Liver (tissue), 9 donors: ENCODE results near the gene IQCH. TPM values are rescaled to one million over a fixed set of nuclear protein-coding genes. Genes with fewer than 3 reads are reported as not detected.

Source experiments
- DNase-seq: peaks from one replicate; pipeline ENCODE4 v3.0.0-alpha.2; 2017; ENCODE audit warnings: low spot score
- H3K27ac ChIP-seq, 2 donors: one replicate each; pipeline ENCODE4 v1.7.0; 2013; ENCODE audit warnings: inconsistent platforms in 2 of 2, low read length in 2 of 2, control low read depth in 1 of 2, low read depth in 1 of 2, mild to moderate bottlenecking in 1 of 2
- H3K27me3 ChIP-seq, 4 donors: one replicate each; pipeline versions ENCODE4 v1.6.1 to v1.7.0; 2013; ENCODE audit warnings: low read length in 3 of 4, inconsistent platforms in 1 of 4, mild to moderate bottlenecking in 1 of 4, moderate library complexity in 1 of 4; ENCODE audit not compliant: control insufficient read depth in 4 of 4, insufficient read depth in 4 of 4
- H3K36me3 ChIP-seq, 4 donors: one replicate each; pipeline versions ENCODE4 v1.6.1 to v1.7.0; 2013; ENCODE audit warnings: low read length in 3 of 4, mild to moderate bottlenecking in 3 of 4, low read depth in 1 of 4, moderate library complexity in 1 of 4; ENCODE audit not compliant: control insufficient read depth in 4 of 4, insufficient read depth in 3 of 4
- H3K4me1 ChIP-seq, 4 donors: one replicate each; pipeline versions ENCODE4 v1.6.1 to v1.7.0; 2013; ENCODE audit warnings: low read length in 3 of 4, mild to moderate bottlenecking in 3 of 4, moderate library complexity in 1 of 4; ENCODE audit not compliant: control insufficient read depth in 4 of 4, insufficient read depth in 4 of 4
- H3K4me3 ChIP-seq, 3 donors: one replicate each; pipeline versions ENCODE4 v1.6.1 to v1.7.0; 2013; ENCODE audit warnings: low read length in 3 of 3, control low read depth in 1 of 3, low read depth in 1 of 3, mild to moderate bottlenecking in 1 of 3
- H3K9ac ChIP-seq, 2 donors: one replicate each; pipeline ENCODE4 v1.7.0; 2013; ENCODE audit warnings: low read length in 2 of 2, mild to moderate bottlenecking in 2 of 2, moderate library complexity in 2 of 2, control low read depth in 1 of 2, low read depth in 1 of 2
- H3K9me3 ChIP-seq, 4 donors: one replicate each; pipeline versions ENCODE4 v1.6.1 to v1.7.0; 2013; ENCODE audit warnings: low read length in 3 of 4; ENCODE audit not compliant: control insufficient read depth in 4 of 4
- EGR1 ChIP-seq, 2 donors: IDR thresholded peaks; 2 replicates each; pipeline ENCODE4 v1.6.1; 2016 to 2018; ENCODE audit warnings: antibody characterized with exemption in 2 of 2, low read depth in 2 of 2
- FOXA1 ChIP-seq: IDR thresholded peaks from 2 replicates; pipeline ENCODE4 v1.6.1; 2016; ENCODE audit warnings: antibody characterized with exemption
- FOXA2 ChIP-seq: IDR thresholded peaks from 2 replicates; pipeline ENCODE4 v1.6.1; 2016; ENCODE audit warnings: antibody characterized with exemption
- GABPA ChIP-seq, 2 donors: IDR thresholded peaks in 1 of 2; conservative IDR thresholded peaks in 1 of 2; 2 replicates each; pipeline ENCODE4 v1.6.1; 2016; ENCODE audit warnings: antibody characterized with exemption in 2 of 2, mild to moderate bottlenecking in 1 of 2, moderate library complexity in 1 of 2
- HNF4A ChIP-seq, 2 donors: conservative IDR thresholded peaks; 2 replicates each; pipeline ENCODE4 v1.6.1; 2016; ENCODE audit warnings: antibody characterized with exemption in 2 of 2, mild to moderate bottlenecking in 2 of 2
- HNF4G ChIP-seq: IDR thresholded peaks from 2 replicates; pipeline ENCODE4 v1.6.1; 2016; ENCODE audit warnings: antibody characterized with exemption
- JUND ChIP-seq, 2 donors: IDR thresholded peaks; 2 replicates each; pipeline ENCODE4 v1.6.1; 2016; ENCODE audit warnings: antibody characterized with exemption in 2 of 2
- NR2F2 ChIP-seq: IDR thresholded peaks from 2 replicates; pipeline ENCODE4 v1.6.1; 2016; ENCODE audit warnings: antibody characterized with exemption
- RAD21 ChIP-seq, 2 donors: IDR thresholded peaks; 2 replicates each; pipeline ENCODE4 v1.6.1; 2016; ENCODE audit warnings: antibody characterized with exemption in 2 of 2, mild to moderate bottlenecking in 2 of 2
- RXRA ChIP-seq, 2 donors: IDR thresholded peaks; 2 replicates each; pipeline ENCODE4 v1.6.1; 2017 to 2018; ENCODE audit warnings: antibody characterized with exemption in 2 of 2, mild to moderate bottlenecking in 1 of 2
- SP1 ChIP-seq: IDR thresholded peaks from 2 replicates; pipeline ENCODE4 v1.6.1; 2018; ENCODE audit warnings: antibody characterized with exemption, mild to moderate bottlenecking
- TAF1 ChIP-seq: conservative IDR thresholded peaks from 2 replicates; pipeline ENCODE4 v1.6.1; 2016; ENCODE audit warnings: antibody characterized with exemption, mild to moderate bottlenecking
- YY1 ChIP-seq: IDR thresholded peaks from 2 replicates; pipeline ENCODE4 v1.6.1; 2016; ENCODE audit warnings: antibody characterized with exemption, mild to moderate bottlenecking
- WGBS: extraction: QIAGEN DNeasy Blood & Tissue Kit; methylation state at CpG from one replicate; pipeline ENCODE4 v1.1.7; 2013; 5-methylcytosine and 5-hydroxymethylcytosine counted together
- polyA plus RNA-seq, 2 donors: library from polyadenylated mRNA; stranded (reverse) in 1 of 2; unstranded in 1 of 2; fragments of 200-250 nt in 1 of 2; fragments of >200 nt in 1 of 2; fragmentation: Nextera tagmentation in 1 of 2; extraction: Ambion mirVana in 1 of 2; gene quantifications; one replicate each; pipeline versions ENCODE4 v1.2.1 to v1.2.3, GENCODE V29; 2013 to 2015
- total RNA-seq, 2 donors: library from RNA; depleted of rRNA; stranded (reverse); fragments of >200 nt; gene quantifications; one replicate each; pipeline ENCODE4 v1.2.3, GENCODE V29; 2014
- TF ChIP-seq, protein P1 (sequence below): IDR thresholded peaks from 2 replicates; pipeline ENCODE4 v1.6.1; 2016; ENCODE audit warnings: antibody characterized with exemption, mild to moderate bottlenecking
- TF ChIP-seq, protein P2 (sequence below): IDR thresholded peaks from 2 replicates; pipeline ENCODE4 v1.6.1; 2016; ENCODE audit warnings: antibody characterized with exemption
- TF ChIP-seq, protein P3 (sequence below): IDR thresholded peaks from 2 replicates; pipeline ENCODE4 v1.6.1; 2016; ENCODE audit warnings: antibody characterized with exemption
- TF ChIP-seq, protein P4 (sequence below): fragments of 150-350 bp; IDR thresholded peaks from 2 replicates; pipeline ENCODE4 v1.5.1; 2017; ENCODE audit warnings: improper control_type of control experiment, low read depth, low read length; ENCODE audit not compliant: missing input control
- TF ChIP-seq, protein P5 (sequence below): IDR thresholded peaks from 2 replicates; pipeline ENCODE4 v1.6.1; 2016; ENCODE audit warnings: antibody characterized with exemption
- donor health status: healthy.
- donor health status: healthy.
- donor health status: healthy.
- donor health status: healthy.
- donor health status: healthy.

Gene IQCH
- total and polyA plus RNA-seq, 4 donors: 0.23 to 1.6 (median 0.86) TPM

DNA sequence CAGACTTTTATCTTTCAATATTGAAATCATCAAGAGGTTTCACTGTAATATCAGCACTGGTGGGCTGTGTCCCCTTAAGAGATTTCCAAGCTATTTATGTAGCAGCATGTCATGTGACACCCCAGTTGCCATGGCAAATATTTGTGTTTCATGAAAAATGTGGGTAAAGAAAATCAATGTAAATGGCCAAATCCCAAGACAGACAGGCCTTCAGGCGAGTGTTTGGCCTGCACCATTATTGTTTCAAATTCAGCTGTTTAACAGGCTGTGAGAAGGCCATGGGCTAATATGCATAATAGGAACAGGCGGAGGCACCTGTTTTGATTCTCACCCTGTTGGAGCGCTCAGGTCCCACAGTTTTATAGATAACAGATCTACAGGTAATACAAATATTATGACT, 104.2 kb downstream of the IQCH start:
- Histone ChIP-seq H3K4me3 (no peak overlapping the region), H3K27ac (peak overlapping the region; percentile 71 to 75), H3K36me3 (no peaks in the 10 kb centered on the region), H3K27me3 (no peaks in the 10 kb centered on the region), H3K9ac (peak overlapping the region in 1 of 2 donors; percentile 60), H3K9me3 (no peaks in the 10 kb centered on the region), H3K4me1 (peaks cover 0 to 29% (median 23%) of the 10 kb centered on the region in 4 donors)
- TF ChIP-seq, protein P1, sequence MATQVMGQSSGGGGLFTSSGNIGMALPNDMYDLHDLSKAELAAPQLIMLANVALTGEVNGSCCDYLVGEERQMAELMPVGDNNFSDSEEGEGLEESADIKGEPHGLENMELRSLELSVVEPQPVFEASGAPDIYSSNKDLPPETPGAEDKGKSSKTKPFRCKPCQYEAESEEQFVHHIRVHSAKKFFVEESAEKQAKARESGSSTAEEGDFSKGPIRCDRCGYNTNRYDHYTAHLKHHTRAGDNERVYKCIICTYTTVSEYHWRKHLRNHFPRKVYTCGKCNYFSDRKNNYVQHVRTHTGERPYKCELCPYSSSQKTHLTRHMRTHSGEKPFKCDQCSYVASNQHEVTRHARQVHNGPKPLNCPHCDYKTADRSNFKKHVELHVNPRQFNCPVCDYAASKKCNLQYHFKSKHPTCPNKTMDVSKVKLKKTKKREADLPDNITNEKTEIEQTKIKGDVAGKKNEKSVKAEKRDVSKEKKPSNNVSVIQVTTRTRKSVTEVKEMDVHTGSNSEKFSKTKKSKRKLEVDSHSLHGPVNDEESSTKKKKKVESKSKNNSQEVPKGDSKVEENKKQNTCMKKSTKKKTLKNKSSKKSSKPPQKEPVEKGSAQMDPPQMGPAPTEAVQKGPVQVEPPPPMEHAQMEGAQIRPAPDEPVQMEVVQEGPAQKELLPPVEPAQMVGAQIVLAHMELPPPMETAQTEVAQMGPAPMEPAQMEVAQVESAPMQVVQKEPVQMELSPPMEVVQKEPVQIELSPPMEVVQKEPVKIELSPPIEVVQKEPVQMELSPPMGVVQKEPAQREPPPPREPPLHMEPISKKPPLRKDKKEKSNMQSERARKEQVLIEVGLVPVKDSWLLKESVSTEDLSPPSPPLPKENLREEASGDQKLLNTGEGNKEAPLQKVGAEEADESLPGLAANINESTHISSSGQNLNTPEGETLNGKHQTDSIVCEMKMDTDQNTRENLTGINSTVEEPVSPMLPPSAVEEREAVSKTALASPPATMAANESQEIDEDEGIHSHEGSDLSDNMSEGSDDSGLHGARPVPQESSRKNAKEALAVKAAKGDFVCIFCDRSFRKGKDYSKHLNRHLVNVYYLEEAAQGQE: peak; percentile 23
- TF ChIP-seq EGR1 (IDR thresholded peaks at IDR 0.05; ENCODE audit: low read depth in 2 of 2) (peak in 1 of 2 donors; percentile 23), FOXA1 (peak; percentile 10), YY1 (peak; percentile 83), RAD21 (IDR thresholded peaks at IDR 0.05) (no peak), JUND (IDR thresholded peaks at IDR 0.05) (peak in 1 of 2 donors; percentile 17), HNF4G (peak; percentile 18), FOXA2 (peak; percentile 62), SP1 (no peak), RXRA (IDR thresholded peaks at IDR 0.05) (peak in 1 of 2 donors; percentile 20), NR2F2 (no peak), GABPA (IDR thresholded peaks at IDR 0.05 in 1 of 2, conservative IDR thresholded peaks at IDR 0.05 in 1 of 2) (no peak), HNF4A (conservative IDR thresholded peaks at IDR 0.05) (no peak), TAF1 (no peak)
- TF ChIP-seq, protein P2, sequence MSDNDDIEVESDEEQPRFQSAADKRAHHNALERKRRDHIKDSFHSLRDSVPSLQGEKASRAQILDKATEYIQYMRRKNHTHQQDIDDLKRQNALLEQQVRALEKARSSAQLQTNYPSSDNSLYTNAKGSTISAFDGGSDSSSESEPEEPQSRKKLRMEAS: peak; percentile 72
- TF ChIP-seq, protein P3, sequence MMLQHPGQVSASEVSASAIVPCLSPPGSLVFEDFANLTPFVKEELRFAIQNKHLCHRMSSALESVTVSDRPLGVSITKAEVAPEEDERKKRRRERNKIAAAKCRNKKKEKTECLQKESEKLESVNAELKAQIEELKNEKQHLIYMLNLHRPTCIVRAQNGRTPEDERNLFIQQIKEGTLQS: no peak
- TF ChIP-seq, protein P4, sequence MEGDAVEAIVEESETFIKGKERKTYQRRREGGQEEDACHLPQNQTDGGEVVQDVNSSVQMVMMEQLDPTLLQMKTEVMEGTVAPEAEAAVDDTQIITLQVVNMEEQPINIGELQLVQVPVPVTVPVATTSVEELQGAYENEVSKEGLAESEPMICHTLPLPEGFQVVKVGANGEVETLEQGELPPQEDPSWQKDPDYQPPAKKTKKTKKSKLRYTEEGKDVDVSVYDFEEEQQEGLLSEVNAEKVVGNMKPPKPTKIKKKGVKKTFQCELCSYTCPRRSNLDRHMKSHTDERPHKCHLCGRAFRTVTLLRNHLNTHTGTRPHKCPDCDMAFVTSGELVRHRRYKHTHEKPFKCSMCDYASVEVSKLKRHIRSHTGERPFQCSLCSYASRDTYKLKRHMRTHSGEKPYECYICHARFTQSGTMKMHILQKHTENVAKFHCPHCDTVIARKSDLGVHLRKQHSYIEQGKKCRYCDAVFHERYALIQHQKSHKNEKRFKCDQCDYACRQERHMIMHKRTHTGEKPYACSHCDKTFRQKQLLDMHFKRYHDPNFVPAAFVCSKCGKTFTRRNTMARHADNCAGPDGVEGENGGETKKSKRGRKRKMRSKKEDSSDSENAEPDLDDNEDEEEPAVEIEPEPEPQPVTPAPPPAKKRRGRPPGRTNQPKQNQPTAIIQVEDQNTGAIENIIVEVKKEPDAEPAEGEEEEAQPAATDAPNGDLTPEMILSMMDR: no peak
- TF ChIP-seq, protein P5, sequence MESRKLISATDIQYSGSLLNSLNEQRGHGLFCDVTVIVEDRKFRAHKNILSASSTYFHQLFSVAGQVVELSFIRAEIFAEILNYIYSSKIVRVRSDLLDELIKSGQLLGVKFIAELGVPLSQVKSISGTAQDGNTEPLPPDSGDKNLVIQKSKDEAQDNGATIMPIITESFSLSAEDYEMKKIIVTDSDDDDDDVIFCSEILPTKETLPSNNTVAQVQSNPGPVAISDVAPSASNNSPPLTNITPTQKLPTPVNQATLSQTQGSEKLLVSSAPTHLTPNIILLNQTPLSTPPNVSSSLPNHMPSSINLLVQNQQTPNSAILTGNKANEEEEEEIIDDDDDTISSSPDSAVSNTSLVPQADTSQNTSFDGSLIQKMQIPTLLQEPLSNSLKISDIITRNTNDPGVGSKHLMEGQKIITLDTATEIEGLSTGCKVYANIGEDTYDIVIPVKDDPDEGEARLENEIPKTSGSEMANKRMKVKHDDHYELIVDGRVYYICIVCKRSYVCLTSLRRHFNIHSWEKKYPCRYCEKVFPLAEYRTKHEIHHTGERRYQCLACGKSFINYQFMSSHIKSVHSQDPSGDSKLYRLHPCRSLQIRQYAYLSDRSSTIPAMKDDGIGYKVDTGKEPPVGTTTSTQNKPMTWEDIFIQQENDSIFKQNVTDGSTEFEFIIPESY: peak; percentile 63
- DNase-seq: no peak
- WGBS: 40% methylated on average over 3 of the region's 3 CpGs
